ENCODE data around the gene PTPMT1.

Gene PTPMT1

DNA sequence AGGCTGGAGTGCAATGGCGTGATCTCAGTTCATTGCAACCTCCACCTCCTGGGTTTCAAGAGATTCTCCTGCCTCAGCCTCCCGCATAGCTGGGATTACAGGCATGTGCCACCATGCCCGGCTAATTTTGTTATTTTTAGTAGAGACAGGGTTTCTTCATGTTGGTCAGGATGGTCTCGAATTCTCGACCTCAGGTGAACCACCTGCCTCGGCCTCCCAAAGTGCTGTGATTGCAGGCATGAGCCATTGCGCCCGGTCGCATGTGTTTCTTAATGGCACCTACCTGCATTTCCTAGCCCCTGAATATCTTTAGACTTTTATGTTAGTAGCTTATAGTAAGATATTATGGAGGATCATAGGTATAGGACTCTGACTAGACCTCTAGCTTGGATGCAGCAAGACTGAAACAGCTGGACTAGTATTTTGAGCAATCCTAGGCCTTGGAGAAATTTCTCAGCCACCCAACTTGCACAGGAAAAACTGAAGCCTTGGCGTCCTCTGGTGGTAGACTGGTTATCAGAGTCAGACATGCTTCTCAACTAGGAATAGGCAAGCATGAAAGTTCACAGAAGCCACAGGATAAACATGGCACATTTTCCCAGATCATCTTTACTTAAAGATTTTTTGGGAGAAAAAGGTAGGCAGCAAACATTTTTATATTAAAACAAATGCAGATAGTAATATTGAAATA lies 51.5 kb downstream of the PTPMT1 start:
- DNase-seq, result peak; percentile 76

DNA sequence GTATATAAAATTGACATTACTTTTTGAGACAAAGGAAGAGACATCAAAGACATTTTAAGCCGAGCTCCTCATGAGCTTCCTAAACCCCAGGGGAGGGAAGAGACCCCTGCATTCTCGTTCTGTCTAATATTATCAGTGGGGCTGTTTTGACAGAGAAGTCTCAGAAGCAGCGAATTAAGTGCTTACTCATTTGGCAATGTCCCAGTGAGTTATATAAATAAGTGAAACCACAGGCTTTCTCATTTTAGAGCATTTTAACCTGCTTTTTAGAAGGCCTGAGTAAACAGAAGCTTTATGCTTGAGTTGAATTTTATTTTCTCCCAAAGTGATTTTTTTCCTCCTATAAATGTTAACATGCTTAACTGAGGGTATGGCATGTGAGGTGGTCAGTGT lies 52.0 kb downstream of the PTPMT1 start:
- no peak for DNase-seq

DNA sequence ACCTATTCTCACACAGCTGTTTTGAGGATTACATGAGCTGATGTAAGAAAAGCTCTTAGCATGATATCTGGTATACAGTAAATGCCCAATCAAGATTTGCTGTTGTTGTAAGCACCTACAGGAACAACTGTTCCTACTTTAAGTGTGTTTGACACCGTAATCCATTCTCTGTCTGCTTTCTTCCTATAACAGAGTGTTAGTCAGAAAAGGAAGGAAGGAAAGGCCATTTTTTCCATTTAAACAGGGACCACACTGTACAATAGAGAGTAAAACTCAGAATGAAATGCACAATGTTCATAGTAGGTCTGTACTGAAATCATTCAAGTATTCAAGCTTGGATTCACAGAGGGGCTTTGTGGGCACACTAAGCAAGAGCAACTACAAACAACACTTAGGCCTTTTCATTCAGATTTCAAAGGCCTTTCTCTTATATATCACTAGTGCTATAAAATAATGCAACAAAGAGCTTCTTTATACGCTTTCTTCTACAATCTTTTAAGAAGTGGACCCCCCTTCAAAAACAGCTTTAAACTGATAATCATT lies 55.5 kb downstream of the PTPMT1 start:
- no peak for DNase-seq

Data from femur (tissue), 1 donor.